OCI-M1 (cell line): ENCODE measurements around the gene MAMDC4.

Experiments used
- DNase-seq: peaks from one replicate; lab custom pipeline; 2025; lab: John Stamatoyannopoulos, UW

MAMDC4 gene

DNA sequence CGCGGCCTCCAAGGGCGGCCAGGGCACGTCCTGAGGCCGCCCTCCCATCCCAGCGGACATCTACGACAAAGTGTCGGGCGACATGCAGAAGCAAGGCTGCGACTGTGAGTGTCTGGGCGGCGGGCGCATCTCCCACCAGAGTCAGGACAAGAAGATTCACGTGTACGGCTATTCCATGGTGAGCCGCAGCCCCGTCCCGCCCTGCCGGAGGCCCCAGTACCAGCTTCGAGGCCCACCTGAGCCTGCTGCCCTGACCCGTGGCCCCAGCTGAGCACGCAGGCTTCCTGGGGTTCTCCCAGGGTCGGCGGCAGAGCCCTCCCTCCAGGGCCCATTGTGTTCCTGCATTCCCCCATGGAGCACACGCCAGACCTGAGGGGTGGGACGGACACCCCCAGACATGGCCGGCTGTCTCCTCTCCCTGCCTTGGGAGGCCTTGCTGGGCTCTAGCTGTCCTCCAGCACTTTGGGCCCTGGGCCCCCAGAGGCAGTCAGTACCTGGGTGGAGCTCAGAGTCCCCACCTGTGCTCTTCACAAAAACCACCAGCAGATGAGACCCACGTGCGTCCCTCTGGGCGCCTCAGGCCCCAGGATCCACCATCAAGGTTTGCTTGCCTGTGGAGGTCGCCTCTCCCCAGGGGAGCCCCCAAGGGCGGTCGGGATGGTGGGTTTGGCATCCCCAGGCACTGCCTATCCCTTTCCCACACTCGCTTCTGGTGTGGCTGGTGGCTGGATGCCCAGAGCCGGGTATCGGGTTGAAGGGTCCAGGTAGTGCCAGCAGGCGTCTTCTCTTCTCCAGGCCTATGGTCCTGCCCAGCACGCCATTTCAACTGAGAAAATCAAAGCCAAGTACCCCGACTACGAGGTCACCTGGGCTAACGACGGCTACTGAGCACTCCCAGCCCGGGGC, 1.9 kb upstream of the MAMDC4 start:
- DNase-seq, result no peak

- DNase-seq, result no peak
These were observed 1.0 kb upstream of the MAMDC4 start for GRCh38 chr9:136850866-136851775.

DNA sequence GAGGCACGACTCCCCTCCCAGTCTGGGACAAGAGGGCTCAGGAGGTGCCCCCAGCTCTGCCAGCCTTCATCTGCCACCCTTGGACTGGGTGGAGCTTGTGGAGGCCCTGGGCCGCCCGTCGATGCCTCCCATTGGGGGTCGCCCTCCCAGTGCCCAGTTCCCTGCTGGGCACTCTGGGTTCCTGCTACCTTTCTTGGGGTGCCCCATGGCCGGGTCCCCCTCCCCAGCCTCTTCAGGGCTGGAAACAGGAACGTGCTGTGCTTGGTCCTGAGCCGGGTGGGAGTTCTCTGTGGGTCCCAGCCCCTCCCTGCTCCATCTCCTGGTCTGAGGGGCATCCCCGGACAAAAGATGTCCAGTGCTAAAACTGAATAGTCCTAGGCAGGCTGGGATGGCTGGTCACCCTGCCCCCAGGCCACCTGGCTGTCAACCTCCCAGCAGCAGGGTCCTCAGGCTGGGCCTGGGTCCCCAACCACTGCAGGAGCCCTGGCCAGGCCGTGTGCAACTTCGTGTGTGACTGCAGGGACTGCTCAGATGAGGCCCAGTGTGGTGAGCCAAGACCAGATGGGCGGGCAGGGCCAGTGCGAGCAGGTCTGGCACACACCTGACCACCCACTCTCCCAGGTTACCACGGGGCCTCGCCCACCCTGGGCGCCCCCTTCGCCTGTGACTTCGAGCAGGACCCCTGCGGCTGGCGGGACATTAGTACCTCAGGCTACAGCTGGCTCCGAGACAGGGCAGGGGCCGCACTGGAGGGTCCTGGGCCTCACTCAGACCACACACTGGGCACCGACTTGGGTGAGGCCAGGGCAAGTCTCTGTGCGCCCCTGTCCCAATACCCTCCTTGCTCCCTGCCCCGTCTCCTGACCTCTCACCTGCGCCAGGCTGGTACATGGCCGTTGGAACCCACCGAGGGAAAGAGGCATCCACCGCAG, 784 bp downstream of the MAMDC4 start:
- DNase-seq, result no peak

DNA sequence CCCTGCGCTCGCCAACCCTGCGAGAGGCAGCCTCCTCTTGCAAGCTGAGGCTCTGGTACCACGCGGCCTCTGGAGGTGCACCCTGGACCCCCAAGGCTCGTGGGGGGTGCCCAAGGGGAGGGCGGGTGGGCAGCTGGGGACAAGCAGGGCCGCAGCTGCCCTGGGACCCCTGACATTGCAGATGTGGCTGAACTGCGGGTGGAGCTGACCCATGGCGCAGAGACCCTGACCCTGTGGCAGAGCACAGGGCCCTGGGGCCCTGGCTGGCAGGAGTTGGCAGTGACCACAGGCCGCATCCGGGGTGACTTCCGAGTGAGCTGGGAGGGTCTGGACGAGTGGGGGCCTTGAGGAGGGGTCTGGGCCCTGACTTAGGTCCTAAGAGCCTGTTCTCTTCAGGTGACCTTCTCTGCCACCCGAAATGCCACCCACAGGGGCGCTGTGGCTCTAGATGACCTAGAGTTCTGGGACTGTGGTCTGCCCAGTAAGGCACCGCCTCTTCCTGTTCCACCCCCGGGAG, 1.5 kb downstream of the MAMDC4 start:
- no peak for DNase-seq

GRCh38 chr9:136854113-136854841, 2.1 kb downstream of the MAMDC4 start:
- no peak for DNase-seq

- no peak for DNase-seq
These were observed 2.8 kb downstream of the MAMDC4 start for GRCh38 chr9:136854842-136855460.

DNA sequence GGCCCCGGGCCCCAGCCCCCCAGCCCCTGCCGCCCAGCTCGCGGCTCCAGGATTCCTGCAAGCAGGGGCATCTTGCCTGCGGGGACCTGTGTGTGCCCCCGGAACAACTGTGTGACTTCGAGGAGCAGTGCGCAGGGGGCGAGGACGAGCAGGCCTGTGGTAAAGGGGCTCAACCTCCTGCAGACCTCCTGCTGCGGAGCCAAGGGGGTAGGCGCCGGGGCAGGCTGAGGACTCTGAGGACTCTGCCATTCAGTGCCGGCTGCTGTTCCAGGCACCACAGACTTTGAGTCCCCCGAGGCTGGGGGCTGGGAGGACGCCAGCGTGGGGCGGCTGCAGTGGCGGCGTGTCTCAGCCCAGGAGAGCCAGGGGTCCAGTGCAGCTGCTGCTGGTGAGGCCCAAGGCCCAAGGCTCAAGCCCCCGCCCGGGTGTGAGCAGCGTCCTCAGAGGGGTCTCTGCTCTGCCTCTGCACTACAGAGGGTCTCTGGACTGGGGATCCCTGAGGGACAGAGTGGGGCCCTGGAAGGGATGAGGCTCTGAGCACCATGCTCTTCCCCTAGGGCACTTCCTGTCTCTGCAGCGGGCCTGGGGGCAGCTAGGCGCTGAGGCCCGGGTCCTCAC, 3.4 kb downstream of the MAMDC4 start:
- DNase-seq, result no peak

GRCh38 chr9:136856079-136856476, 3.9 kb downstream of the MAMDC4 start:
- DNase-seq, result no peak

- no peak for DNase-seq
These were observed 4.5 kb downstream of the MAMDC4 start for GRCh38 chr9:136856541-136857141.

GRCh38 chr9:136857166-136857565, 5.0 kb downstream of the MAMDC4 start:
- DNase-seq, result no peak

DNA sequence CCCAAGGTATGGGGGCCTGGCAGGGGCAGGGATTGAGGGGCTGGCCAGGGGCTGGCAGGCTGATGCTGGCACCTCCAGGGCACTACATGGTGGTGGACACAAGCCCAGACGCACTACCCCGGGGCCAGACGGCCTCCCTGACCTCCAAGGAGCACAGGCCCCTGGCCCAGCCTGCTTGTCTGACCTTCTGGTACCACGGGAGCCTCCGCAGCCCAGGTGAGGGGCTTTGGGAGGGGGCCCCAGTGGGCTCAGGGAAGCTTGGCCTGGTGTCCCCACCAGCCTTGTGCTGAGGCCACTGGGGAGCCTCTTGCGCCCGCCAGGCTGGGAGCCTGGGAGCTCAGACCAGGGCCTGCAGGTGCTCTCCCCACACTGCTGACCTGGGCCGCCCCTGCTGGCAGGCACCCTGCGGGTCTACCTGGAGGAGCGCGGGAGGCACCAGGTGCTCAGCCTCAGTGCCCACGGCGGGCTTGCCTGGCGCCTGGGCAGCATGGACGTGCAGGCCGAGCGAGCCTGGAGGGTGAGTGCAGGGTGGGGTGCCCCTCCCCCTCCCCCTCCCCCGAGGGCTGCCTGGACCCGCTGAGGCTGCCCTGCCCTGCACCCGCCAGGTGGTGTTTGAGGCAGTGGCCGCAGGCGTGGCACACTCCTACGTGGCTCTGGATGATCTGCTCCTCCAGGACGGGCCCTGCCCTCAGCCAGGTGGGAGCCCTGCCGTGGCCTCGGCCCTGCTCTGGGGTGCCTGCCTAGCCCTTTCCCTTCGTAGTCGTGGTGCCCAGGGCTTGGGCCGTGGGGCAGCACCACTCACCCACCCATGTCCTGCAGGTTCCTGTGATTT, 5.7 kb downstream of the MAMDC4 start:
- DNase-seq, result no peak

GRCh38 chr9:136858452-136858843, 6.3 kb downstream of the MAMDC4 start:
- no peak for DNase-seq

DNA sequence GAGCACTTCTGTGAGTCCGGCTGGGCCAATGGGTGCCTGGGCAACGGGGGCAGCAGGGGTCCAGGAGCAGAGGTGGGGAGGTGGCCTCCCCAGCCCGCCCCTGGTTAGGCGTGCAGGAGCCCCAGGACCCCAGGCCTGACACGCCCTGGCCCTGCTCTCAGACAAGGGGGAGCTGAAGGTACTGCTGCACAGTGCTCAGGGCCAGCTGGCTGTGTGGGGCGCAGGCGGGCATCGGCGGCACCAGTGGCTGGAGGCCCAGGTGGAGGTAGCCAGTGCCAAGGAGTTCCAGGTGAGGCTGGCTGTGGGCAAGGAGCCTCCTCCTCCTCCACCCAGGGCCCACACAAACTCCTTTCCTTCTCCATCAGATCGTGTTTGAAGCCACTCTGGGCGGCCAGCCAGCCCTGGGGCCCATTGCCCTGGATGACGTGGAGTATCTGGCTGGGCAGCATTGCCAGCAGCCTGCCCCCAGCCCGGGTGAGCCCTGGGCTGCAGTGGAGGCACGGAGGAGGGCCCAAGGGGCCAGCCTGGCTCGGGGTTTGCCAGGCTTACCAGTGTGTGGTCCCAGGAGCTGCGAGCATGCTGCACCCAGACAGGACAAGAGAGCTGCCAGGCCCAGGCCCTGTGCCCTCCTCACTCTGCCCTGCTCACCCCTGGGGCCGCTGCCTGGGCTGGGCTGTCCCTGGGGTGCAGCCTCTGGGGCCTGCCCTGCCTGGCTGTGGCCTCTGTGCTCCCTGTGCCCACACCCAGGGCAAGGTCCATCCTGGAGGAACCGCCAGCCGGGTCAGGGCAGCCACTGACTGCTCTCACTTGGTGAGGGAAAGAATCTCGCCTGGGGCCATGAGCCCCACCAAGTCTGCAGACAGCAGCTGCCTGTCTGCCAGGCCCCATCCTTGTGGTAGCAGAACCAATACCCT, 7.0 kb downstream of the MAMDC4 start:
- no peak for DNase-seq

GRCh38 chr9:136860529-136860928, 8.4 kb downstream of the MAMDC4 start:
- no peak for DNase-seq

DNA sequence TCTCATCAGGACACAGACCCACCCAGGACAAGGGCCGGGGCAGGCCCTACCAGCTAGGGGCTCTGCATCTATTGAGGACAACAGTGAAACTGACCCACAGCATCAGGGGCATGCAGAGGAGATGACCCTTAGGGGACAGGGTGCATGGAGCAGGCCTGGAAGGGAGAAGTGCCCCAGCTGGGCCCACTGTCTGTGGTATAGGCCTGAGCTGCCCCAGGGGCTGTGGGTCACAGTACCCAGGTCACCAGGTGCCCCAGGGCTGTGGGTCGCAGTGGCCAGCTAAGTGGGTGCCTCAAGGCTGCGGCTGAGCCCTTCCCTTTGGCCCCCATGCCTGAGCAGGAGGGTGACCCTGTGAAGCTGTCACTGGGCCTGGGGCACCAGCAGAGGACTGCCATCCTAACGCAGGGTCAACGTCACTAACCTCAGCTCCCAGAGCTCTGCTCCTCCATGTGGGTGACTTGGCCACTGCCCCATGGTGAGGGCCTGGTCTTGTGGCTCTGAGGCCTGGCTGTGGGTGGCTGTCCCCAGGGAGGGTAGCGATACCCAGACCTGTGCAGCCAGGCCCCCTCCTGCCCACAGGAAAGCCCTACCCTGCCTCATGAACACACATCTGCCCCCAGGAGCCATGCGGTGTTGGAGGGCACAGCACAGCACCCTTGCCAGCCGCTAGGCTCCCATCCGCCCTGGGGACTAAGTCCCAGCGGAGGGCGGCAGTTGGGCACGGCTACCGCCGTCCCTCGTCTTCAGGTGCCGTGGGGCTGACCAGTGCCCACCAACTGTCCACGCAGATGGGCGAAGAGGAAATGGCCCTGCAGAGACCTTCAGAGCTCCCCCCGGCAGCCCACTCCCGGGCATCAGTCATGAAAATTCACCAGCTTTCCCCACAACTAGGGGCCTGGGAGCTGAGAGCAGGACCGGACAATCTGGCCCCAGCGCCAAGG, 9.1 kb downstream of the MAMDC4 start:
- DNase-seq, result no peak

DNA sequence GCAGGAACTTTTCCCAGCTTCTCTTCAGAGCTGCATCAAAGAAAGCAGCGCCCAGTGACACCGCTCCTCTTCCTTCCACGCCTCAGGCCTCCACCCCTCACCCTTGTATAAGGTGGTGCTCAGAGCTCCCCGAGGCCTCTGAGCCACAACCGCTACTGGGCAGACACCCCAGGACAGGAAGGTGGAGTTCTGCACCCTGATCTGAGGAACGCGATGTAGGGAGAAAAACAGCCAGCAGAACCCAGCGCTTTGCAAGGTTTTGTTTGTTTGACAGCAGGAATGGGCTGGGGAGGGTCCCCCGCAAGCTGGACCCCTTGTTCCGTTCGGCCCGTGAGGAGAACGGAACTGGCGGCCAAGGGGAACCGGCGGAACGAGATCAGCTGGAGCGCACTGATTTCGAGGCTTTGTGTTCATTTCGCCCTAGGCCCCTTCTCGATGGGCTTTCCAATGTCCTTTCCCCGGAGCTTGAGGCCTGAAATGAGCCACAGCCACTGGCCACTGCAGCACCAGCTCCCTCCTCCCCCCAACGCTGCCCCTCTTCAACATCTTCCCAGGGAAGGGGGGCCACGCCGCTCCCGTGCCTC, 9.8 kb downstream of the MAMDC4 start:
- no peak for DNase-seq
